ENCODE results near the gene CDC14B. TPM values are rescaled to one million over a fixed set of nuclear protein-coding genes. Genes with fewer than 3 reads are reported as not detected.
"Not testable (repeated sequence)": the region's sequence is repeated elsewhere in the genome, so short reads cannot be mapped to it uniquely, and the experiment has no call there.

CDC14B gene
- total RNA-seq, 1 donor = 26.8 TPM

DNA sequence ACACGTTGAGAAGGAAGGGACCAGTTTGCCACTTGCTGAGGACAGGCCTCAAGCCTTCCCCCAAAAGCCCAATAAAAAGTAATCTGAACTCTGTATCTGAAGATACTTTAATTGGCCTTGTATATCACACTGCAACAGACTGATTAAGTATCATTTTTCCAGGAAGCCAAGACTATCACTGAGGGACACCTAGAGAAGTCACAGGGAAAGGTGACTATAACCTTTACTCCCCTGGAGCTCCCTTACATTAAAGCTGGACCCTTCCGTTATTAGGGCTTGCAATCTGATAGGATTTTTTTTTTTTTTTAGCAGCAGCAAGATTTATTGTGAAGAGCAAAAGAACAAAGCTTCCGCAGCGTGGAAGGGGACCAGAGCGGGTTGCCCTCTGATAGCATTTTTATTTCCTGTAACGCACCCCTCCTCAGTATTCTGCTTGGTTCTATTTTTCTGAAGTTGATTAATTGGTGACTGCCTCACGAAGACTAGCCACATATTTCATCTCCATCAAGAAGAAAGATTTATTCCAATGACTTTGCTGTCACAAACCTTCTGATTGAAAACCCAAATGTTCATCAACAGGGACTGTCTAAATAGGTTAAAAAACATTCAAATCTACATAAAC, 2.7 kb downstream of the CDC14B start:
- TF ChIP-seq, protein P1, sequence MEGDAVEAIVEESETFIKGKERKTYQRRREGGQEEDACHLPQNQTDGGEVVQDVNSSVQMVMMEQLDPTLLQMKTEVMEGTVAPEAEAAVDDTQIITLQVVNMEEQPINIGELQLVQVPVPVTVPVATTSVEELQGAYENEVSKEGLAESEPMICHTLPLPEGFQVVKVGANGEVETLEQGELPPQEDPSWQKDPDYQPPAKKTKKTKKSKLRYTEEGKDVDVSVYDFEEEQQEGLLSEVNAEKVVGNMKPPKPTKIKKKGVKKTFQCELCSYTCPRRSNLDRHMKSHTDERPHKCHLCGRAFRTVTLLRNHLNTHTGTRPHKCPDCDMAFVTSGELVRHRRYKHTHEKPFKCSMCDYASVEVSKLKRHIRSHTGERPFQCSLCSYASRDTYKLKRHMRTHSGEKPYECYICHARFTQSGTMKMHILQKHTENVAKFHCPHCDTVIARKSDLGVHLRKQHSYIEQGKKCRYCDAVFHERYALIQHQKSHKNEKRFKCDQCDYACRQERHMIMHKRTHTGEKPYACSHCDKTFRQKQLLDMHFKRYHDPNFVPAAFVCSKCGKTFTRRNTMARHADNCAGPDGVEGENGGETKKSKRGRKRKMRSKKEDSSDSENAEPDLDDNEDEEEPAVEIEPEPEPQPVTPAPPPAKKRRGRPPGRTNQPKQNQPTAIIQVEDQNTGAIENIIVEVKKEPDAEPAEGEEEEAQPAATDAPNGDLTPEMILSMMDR (IDR thresholded peaks at IDR 0.05; ENCODE audit: insufficient read depth, low read depth, low read length) = no peak
- no peak for DNase-seq (ENCODE audit: low read depth)
- no peak overlapping the region for H3K4me3 ChIP-seq (ENCODE audit: low read depth, low read length)

DNA sequence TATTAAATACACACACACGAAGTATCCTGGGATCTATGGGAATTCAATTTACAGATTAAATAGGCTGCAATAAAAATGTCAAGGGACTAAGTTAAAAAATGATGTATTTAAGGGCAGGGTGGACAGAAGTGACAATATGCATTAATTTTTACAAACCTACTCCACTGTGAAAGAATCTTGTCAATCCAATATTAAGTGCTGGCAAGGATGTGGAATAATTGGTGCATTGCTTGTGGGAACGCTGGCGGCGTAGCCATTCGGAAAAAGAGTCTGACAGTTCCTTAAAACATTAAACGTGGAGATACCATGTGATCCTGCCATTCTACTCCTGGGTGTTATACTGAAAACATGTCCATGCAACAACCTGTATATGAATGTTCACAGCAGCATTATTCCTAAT, 4.2 kb downstream of the CDC14B start:
- no peak for DNase-seq (ENCODE audit: low read depth)
- TF ChIP-seq, protein P1 (IDR thresholded peaks at IDR 0.05; ENCODE audit: insufficient read depth, low read depth, low read length) = no peak
- H3K4me3 ChIP-seq (ENCODE audit: low read depth, low read length) = no peak overlapping the region

DNA sequence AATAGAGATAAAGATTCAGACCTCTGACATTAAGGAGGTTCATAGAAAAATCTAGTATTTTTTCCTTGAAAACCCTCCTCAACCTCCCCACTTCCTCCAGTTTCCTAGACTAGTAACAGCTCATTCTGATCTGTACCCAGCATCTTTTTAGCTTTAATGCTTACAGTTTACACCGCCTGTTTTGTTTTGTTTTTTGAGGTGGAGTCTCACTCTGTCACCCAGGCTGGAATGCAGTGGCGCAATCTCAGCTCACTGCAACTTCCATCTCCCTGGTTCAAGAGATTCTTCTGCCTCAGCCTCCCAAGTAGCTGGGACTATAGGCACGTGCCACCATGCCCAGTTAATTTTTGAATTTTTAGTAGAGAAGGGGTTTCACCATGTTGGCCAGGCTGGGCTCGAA, 5.0 kb downstream of the CDC14B start:
- DNase-seq (ENCODE audit: low read depth) = peak; percentile 38

GRCh38 chr9:96612966-96613589, 6.6 kb downstream of the CDC14B start:
- TF ChIP-seq, protein P1 (IDR thresholded peaks at IDR 0.05; ENCODE audit: insufficient read depth, low read depth, low read length) = no peak
- no peak for DNase-seq (ENCODE audit: low read depth)
- no peak overlapping the region for H3K4me3 ChIP-seq (ENCODE audit: low read depth, low read length)

More for the DNA sequence above, 5.0 kb downstream of the CDC14B start:
- not testable (repeated sequence) for H3K4me3 ChIP-seq (ENCODE audit: low read depth, low read length)

DNA sequence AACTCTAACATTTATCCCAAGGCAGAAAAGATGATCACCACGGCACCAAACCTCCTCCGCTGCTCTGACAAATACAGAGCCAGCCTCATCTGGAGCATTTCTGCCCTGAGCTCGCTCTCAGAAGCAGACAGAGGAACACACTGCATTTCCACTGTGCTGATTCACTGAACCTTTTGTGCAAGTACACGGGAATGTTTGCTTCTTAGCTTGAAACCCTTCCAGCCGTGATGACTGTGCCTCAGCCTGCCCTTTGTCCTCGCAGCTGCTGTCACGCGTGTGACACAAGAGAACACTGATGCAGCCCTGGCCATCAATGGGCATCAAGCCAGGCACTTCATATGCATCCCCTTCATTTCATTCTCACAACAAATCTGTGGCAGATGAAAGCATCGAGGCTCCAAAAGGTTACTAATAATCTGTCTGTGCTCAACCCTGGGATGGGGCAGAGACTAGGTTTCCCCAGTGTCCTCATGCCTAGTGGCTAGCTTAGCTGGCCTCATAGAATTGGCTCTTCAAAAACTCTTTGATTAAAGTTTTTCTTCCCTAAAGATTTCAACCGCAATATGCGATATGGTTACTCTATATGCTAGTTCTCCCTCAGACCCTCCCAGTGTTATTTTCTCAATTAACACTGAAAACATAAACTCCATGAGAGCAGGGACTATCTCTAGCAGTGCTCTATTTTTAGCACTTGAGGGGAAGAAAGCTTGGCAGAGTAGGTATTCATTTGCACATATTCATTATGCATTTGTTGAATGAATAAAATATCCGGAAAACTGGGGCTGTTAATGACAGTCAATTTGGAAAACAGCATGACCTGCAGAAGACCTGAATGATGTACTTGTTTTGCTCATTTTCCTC, 7.3 kb downstream of the CDC14B start:
- TF ChIP-seq, protein P1 (IDR thresholded peaks at IDR 0.05; ENCODE audit: insufficient read depth, low read depth, low read length) = no peak
- no peak overlapping the region for H3K4me3 ChIP-seq (ENCODE audit: low read depth, low read length)
- peak; percentile 83 for DNase-seq (ENCODE audit: low read depth)

DNA sequence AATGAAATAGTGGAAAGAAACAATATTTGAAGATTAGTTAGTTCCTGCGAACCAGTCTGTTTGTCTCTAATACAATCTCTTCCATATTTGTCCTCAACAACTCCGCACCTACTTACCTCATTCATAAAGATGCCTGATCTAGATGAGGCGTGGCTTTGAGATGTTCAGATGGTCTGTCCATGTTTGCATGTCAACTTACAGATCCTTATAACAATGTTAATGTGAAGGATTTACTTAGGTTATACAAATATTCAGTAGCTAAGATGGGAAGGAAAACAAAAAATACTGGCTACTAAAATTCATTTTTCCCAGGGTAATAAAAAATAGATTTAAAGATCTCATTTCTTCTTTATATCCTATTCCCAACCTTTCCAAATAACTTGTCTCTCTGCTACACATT, 8.3 kb downstream of the CDC14B start:
- DNase-seq (ENCODE audit: low read depth) = no peak
- TF ChIP-seq, protein P1 (IDR thresholded peaks at IDR 0.05; ENCODE audit: insufficient read depth, low read depth, low read length) = no peak

GRCh38 chr9:96609732-96610131, 9.9 kb downstream of the CDC14B start:
- no peak for DNase-seq (ENCODE audit: low read depth)
- no peak overlapping the region for H3K4me3 ChIP-seq (ENCODE audit: low read depth, low read length)
- TF ChIP-seq, protein P1 (IDR thresholded peaks at IDR 0.05; ENCODE audit: insufficient read depth, low read depth, low read length) = no peak

More for the DNA sequence above, 8.3 kb downstream of the CDC14B start:
- H3K4me3 ChIP-seq (ENCODE audit: low read depth, low read length) = no peak overlapping the region

All from fibroblast of villous mesenchyme (primary cell).